SJCRH30 (cell line): ENCODE results near the gene INKA1. TPM values are rescaled to one million over a fixed set of nuclear protein-coding genes. Genes with fewer than 3 reads are reported as not detected.
A peak's percentile ranks its signal among the peaks of the same experiment; 100 is the strongest.
"Not testable (repeated sequence)": the region's sequence is repeated elsewhere in the genome, so short reads cannot be mapped to it uniquely, and the experiment has no call there.

Source experiments
- DNase-seq, 2 experiments: peaks; one replicate each; pipeline ENCODE4 v3.0.0-alpha.2; 2015 to 2020
- H3K27ac ChIP-seq: fragments of 250-450 bp; sonication (Bioruptor Pico); 2 replicates; pipeline ENCODE4 v1.5.1; 2020; ENCODE audit warnings: mild to moderate bottlenecking, moderate library complexity
- H3K27me3 ChIP-seq: fragments of 250-450 bp; sonication (Bioruptor Pico); 2 replicates; pipeline ENCODE4 v1.5.1; 2020; ENCODE audit warnings: mild to moderate bottlenecking, moderate library complexity
- H3K36me3 ChIP-seq: fragments of 250-450 bp; sonication (Bioruptor Pico); 2 replicates; pipeline ENCODE4 v1.5.1; 2020; ENCODE audit warnings: mild to moderate bottlenecking, moderate library complexity
- H3K4me1 ChIP-seq: fragments of 250-450 bp; sonication (Bioruptor Pico); 2 replicates; pipeline ENCODE4 v1.5.1; 2020; ENCODE audit warnings: mild to moderate bottlenecking, moderate library complexity
- H3K4me3 ChIP-seq: fragments of 250-450 bp; sonication (Bioruptor Pico); 2 replicates; pipeline ENCODE4 v1.5.1; 2020; ENCODE audit warnings: mild to moderate bottlenecking, moderate library complexity
- H3K9me3 ChIP-seq: fragments of 250-450 bp; sonication (Bioruptor Pico); replicated peaks from 2 replicates; pipeline ENCODE4 v1.5.1; 2020; ENCODE audit warnings: mild to moderate bottlenecking, moderate library complexity
- total RNA-seq: library from RNA; depleted of rRNA; stranded (reverse); fragments of >200 nt; shearing (Covaris generic); gene quantifications from 2 replicates; pipeline ENCODE4 v1.2.3, GENCODE V29; 2014; rRNA removed

INKA1 gene
- 0.20 and 0.61 TPM in 2 replicates for total RNA-seq

DNA sequence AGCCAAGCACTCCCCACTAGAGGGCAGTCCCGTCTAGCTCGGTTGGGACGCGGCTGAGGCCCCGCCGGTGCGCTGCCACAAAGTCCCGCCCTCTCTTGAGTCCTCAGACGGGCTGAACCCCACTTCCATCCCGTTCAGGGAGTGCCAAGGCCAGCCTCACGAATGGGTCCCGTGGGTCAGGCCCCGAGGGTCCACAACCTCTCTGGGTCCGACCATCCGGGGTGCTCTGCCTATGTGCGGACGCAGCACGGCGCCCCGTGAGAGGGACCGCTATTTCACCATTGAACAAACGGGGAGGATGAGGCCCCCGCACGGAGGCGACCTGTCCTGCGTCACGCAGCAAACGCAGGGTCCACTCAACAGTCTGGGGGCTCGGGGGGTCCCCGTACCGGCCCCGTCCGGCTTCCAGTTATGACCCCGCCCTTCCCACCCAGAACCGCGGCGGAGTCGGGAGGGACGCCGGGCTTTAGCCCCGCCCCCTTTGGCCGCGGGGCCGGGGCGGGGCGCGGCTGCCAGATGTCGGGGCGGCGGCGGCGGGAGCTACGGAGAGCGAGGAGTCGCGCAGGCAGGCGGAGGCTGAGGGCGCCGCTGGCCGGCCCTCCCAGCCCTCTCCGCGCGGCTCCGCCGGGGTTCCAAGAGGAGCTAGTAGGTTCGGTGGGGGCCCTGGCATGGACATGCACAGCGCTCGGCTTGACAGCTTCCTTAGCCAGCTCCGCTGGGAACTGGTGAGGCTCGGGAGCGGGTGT is at the start of gene INKA1:
TSS of gene INKA1 (plus strand) at position 543 of the 746 bp plus-strand sequence. CDS start at position 675, 132 bp downstream.
- Histone ChIP-seq H3K36me3 (no peaks in the 10 kb centered on the region), H3K4me1 (peaks cover 18% of the 10 kb centered on the region), H3K4me3 (peak within 1 kb of the TSS; percentile 79), H3K27ac (no peak within 1 kb of the TSS), H3K9me3 (no peaks in the 10 kb centered on the region), H3K27me3 (no peaks in the 10 kb centered on the region)
- peak; percentile 82 to 88 for DNase-seq

DNA sequence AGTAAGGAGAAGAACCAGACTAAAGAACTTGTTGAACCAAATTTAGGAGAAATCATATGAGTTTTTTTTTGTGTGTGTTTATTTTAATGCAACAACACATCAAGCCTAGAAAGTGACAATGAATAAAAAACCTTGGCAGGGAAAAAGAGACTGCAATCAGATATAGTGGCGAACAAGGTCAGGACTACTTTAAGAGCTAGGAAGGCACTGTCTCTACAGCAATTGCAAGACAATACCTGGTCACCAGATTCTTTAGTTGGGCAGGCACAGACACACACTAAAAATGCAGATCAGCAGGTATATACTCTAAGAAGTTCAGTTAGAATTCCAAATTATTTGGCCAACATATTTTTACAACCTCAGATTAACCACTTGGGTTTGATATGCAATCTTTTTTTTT is 48.5 kb upstream of the INKA1 start:
- Histone ChIP-seq H3K4me1 (no peaks in the 10 kb centered on the region), H3K36me3 (no peaks in the 10 kb centered on the region), H3K9me3 (no peaks in the 10 kb centered on the region), H3K4me3 (no peak overlapping the region), H3K27ac (no peak overlapping the region), H3K27me3 (no peaks in the 10 kb centered on the region)
- DNase-seq = no peak

DNA sequence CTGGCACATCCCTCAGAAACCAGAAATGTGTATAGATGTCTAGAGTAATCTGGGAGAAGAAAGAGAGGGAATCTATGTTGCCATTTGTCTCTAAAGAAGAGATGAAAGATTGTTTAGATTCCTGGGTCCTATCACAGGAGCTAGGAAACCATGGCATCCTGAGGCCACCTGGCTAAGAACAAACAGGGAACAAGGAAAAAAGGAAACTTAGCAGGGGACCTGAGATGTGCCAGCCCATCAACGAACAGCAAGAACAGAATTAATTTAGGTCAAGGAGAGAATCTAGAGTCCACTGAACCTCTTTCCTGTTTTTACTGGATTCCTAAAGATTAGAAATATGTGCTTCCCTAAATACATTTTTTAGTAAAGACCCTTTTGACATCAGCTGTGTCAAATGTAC is 47.0 kb upstream of the INKA1 start:
- Histone ChIP-seq H3K36me3 (no peaks in the 10 kb centered on the region), H3K27ac (no peak overlapping the region), H3K9me3 (no peaks in the 10 kb centered on the region), H3K4me3 (no peak overlapping the region), H3K4me1 (no peaks in the 10 kb centered on the region), H3K27me3 (no peaks in the 10 kb centered on the region)
- DNase-seq = no peak

DNA sequence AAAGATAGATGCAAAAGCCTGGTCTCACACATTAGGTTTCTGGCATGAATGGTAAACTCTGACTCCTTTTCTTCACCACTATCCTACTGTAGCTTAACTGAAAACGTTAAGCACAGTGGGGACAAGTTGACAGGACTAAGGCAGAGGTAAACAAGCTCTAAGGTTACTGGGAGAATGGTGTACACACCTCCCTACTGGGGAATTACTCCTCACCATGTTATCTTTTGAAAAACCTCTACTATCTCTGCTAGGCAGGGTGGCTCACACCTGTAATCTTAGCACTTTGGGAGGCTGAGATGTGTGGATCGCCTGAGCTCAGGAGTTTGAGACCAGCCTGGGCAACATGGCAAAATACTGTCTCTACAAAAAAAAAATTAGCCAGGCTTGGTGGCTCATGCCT is 45.9 kb upstream of the INKA1 start:
- no peak overlapping the region for H3K27ac ChIP-seq
- H3K4me1 ChIP-seq = no peaks in the 10 kb centered on the region
- DNase-seq = no peak
- H3K27me3 ChIP-seq = no peaks in the 10 kb centered on the region
- H3K9me3 ChIP-seq = no peaks in the 10 kb centered on the region
- no peaks in the 10 kb centered on the region for H3K36me3 ChIP-seq
- H3K4me3 ChIP-seq = no peak overlapping the region

DNA sequence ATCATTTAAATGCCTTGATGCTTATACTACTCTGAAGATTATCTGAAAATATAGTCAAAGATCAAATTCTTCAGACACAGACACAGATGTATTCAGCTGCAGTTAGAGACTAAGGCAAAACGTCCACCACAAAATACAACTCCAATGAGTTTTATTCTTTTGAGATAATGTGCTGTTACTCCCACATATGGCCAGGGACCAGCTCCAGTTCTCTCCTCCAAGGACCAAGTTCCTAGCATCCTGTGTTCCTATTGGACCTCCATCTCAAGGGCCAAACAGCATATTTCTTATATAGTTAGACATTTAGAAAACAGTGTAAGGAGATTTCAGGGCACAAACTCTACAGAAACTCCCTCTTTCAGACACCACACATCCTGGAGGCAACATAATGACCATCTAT is 43.8 kb upstream of the INKA1 start:
- DNase-seq = no peak
- H3K4me1 ChIP-seq = no peaks in the 10 kb centered on the region
- H3K9me3 ChIP-seq = no peaks in the 10 kb centered on the region
- H3K36me3 ChIP-seq = no peaks in the 10 kb centered on the region
- no peak overlapping the region for H3K4me3 ChIP-seq
- H3K27me3 ChIP-seq = no peaks in the 10 kb centered on the region
- H3K27ac ChIP-seq = no peak overlapping the region

DNA sequence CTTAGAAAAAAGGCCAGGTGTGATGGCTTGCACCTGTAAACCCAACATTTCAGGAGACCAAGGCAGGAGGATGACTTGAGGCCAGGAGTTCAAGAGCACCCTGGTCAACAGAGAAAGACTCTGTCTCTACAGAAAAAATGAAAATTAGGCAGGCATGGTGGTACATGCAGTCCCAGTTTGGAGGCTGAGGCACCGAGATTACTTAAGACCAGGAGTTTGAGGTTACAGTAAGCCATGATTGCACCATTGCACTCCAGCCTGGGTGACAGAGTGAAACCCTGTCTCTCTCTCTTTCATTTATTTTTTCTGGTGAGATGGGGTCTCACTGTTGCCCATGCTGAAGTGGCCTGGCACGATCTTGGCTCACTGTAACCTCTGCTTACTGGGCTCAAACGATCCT is 41.4 kb upstream of the INKA1 start:
- H3K9me3 ChIP-seq = no peaks in the 10 kb centered on the region
- H3K4me3 ChIP-seq = no peak overlapping the region
- no peak overlapping the region for H3K27ac ChIP-seq
- DNase-seq = no peak
- H3K4me1 ChIP-seq = no peaks in the 10 kb centered on the region
- no peaks in the 10 kb centered on the region for H3K27me3 ChIP-seq
- H3K36me3 ChIP-seq = peaks cover 3% of the 10 kb centered on the region; the same call in 1 of the 2 replicates

DNA sequence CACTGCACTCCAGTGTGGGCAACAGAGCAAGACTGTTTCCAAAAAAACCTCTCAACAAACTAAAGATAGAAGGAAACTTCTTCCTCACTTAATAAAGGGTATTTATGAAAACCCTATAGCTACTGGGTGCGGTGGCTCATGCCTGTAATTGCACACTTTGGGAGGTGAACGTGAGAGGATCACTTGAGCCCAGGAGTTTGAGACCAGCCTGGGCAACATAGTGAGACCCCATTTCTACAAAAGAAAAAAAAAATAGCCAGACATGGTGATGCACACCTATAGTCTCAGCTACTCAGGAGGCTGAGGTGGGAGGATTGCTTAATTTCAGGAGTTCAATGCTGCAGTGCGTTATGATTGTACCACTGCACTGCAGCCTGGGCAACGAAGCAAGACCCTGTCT is 39.1 kb upstream of the INKA1 start:
- DNase-seq = no peak
- Histone ChIP-seq H3K27ac (no peak overlapping the region), H3K27me3 (no peaks in the 10 kb centered on the region), H3K36me3 (peaks cover 3% of the 10 kb centered on the region; the same call in 1 of the 2 replicates), H3K9me3 (no peaks in the 10 kb centered on the region), H3K4me1 (no peaks in the 10 kb centered on the region), H3K4me3 (no peak overlapping the region)

DNA sequence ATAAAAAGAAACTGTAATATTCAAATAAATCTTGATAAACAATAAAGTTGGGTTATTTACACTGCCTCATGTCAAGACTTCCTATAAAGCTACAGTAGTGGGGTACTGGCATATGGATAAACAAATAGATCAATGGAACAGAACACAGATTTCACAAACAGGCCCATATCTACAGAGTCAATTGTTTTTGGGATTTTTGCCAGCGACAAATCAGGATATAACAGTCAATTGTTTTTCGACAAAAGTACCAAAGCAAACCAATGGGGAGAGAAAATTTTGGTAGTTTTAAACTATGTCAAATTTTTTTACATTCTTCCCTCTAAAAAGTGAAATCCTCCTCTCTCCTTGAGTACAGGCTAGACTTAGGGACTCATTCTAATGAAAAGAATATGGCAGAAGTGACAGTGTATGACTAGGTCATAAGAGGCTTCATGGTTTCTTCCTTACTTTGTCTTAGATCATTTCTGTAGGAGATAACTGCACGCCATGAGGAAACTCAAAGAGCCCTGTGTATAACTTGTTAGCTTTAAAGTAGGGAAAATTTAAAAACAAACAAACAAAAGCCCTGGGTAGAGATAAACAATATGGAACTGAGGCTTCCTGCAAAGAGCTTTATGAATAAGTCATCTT is 33.7 kb upstream of the INKA1 start:
- H3K27ac ChIP-seq = no peak overlapping the region
- H3K4me3 ChIP-seq = no peak overlapping the region

DNA sequence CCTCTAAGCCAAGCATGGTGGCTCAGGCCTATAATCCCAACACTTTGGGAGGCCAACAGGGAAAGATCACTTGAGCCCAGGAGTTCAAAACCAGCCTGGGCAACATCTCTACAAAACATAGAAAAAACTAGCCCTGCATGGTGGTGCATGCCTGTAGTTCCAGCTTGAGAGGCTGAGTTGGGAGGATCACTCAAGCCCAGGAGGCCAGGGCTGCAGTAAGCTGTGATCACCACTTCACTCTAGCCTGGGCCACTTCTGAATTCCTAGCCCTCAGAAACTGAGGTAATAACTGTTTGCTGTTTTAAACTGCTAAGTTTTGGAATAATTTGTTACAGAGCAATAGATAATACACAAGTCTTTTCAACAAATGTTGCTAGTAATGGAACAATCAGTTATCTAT is 33.1 kb upstream of the INKA1 start:
- H3K9me3 ChIP-seq = no peaks in the 10 kb centered on the region
- no peak for DNase-seq
- no peaks in the 10 kb centered on the region for H3K4me1 ChIP-seq
- no peak overlapping the region for H3K4me3 ChIP-seq
- H3K27ac ChIP-seq = no peak overlapping the region
- peaks cover 6% of the 10 kb centered on the region; the same call in 1 of the 2 replicates for H3K36me3 ChIP-seq
- H3K27me3 ChIP-seq = no peaks in the 10 kb centered on the region

More for the DNA sequence above, 33.7 kb upstream of the INKA1 start:
- DNase-seq = no peak
- no peaks in the 10 kb centered on the region for H3K27me3 ChIP-seq
- peaks cover 7% of the 10 kb centered on the region; the same call in 1 of the 2 replicates for H3K36me3 ChIP-seq
- no peaks in the 10 kb centered on the region for H3K4me1 ChIP-seq
- H3K9me3 ChIP-seq = no peaks in the 10 kb centered on the region

DNA sequence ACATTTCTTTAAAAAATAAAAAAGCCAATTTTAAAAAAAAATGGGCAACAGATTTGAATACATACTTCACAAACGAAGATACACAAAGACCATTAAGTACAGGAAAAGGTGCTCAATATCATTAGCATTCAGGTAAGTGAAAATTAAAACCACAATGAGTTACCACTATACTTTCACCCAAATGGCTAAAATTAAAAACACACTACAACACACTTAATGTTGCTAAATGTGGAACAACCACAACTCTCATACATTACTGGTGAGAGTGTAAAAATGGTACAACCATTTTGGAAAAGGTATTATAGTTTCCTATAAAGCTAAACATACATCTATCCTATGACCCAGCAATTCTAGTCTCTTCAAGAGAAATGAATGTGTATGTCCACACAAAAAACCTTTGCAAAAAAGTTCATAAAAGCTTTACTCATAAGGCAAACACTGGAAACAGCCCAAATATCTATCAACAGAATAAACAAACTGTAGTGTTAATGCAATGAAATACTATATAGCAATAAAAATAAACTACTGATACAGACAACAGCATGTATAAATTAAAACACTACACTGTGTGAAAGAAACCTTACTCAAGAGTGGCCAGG is 31.6 kb upstream of the INKA1 start:
- Histone ChIP-seq H3K4me1 (no peaks in the 10 kb centered on the region), H3K36me3 (peaks cover 4% of the 10 kb centered on the region; the same call in 1 of the 2 replicates), H3K27me3 (no peaks in the 10 kb centered on the region), H3K9me3 (no peaks in the 10 kb centered on the region), H3K27ac (no peak overlapping the region), H3K4me3 (no peak overlapping the region)
- DNase-seq = no peak

DNA sequence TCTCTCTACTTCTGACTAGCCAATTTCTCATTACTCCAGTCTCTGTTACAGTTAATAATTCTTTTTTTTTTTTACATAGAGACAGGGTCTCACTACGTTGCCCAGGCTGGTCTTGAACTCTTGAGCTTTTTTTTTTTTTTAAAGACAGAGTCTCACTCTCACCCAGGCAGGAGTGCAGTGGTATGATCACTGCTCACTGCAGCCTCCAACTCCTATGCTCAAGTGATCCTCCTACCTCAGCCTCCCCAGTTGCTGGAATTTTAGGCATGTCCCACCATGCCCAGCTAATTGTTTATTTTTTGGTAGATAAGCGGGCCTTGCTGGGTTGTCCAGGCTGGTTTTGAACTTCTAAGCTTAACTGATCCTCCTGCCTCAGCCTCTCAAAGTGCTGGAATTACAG is 30.4 kb upstream of the INKA1 start:
- Histone ChIP-seq H3K9me3 (no peaks in the 10 kb centered on the region), H3K36me3 (peaks cover 7% of the 10 kb centered on the region; the same call in 1 of the 2 replicates), H3K4me3 (no peak overlapping the region), H3K27ac (no peak overlapping the region), H3K4me1 (no peaks in the 10 kb centered on the region), H3K27me3 (no peaks in the 10 kb centered on the region)
- DNase-seq = no peak

DNA sequence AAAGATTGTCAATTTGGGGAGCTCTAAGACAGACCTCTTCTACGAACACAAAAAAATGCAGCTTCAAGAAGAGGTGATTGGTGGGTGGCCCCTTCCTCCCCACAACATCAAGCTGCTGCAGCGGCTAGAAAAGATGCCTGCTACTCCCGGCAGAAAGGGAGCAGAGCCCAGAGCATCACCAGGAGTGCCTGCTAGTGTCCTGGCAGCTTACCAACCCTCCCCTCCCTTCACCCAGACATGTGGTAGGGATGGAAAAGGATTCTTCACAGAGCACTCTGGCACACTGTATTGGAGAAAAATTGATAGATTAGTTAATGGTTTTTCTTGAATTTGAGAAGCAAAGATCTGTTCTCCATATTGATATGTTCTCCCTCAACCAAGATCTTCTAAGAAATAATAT is 27.5 kb upstream of the INKA1 start:
- Histone ChIP-seq H3K4me3 (no peak overlapping the region), H3K27me3 (no peaks in the 10 kb centered on the region)
- DNase-seq = no peak

DNA sequence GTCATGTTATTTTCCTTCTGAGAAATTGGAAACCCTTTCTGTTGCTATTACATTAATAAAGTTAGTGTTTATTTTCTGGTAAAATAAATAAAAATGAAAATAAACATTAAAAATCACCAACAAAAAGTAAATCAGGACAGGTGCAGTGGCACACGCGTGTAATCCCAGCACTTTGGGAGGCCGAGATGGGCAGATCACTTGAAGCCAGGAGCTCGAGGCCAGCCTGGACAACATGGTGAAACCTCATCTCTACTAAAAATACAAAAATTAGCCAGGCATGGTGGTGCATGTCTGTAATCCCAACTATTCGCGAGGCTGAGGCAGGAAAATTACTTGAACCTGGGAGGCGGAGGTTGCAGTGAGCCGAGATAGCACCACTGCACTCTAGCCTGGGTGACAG is 27.0 kb upstream of the INKA1 start:
- H3K9me3 ChIP-seq, DNase-seq, H3K4me1 ChIP-seq, H3K27me3 ChIP-seq, H3K27ac ChIP-seq, H3K4me3 ChIP-seq: not testable (repeated sequence)
- peaks cover 12% of the 10 kb centered on the region for H3K36me3 ChIP-seq

More for the DNA sequence above, 27.5 kb upstream of the INKA1 start:
- Histone ChIP-seq H3K27ac (no peak overlapping the region), H3K9me3 (no peaks in the 10 kb centered on the region), H3K36me3 (peaks cover 12% of the 10 kb centered on the region), H3K4me1 (no peaks in the 10 kb centered on the region)

DNA sequence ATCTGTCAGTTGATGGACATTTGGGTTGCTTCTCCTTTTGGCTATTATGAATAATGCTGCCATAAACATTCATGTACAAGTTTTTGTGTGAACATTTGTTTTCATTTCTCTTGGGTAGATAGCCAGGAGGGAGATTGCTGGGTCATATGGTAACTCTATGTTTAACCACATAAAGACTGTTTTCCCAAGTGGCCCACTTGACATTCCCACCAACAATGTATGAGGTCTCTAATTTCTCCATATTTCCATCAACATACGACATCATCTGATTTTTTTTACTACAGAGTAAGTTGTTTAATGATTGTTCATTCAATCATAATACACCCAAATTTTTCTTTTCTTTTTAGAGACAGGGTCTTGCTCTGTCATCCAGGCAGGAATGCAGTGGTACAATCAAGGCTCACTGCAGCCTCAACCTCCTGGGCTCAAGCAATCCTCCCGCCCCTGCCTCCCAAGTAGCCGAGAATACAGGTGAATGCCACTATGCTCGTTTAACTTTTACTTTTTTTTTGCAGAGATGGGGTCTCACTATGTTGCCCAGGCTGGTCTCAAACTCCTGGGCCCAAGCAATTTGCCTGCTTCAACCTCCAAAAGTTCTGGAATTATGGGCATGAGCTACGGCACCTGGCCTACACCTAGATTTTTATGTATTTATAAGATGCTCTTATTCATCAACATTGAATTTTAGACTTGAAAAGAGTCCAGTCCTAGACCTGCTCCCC is 23.5 kb upstream of the INKA1 start:
- Histone ChIP-seq H3K4me3 (no peak overlapping the region), H3K9me3 (no peaks in the 10 kb centered on the region), H3K27me3 (no peaks in the 10 kb centered on the region), H3K36me3 (peaks cover 13% of the 10 kb centered on the region), H3K27ac (no peak overlapping the region), H3K4me1 (no peaks in the 10 kb centered on the region)
- no peak for DNase-seq
